Keratinocyte (primary cell): ENCODE measurements around the gene TTI1. TPM values are rescaled to one million over a fixed set of nuclear protein-coding genes. Genes with fewer than 3 reads are reported as not detected.

ENCODE experiments used
- DNase-seq: peaks from one replicate; pipeline ENCODE4 v3.0.0-alpha.2; 2011; ENCODE audit warnings: low read depth, missing footprints, low spot score
- FAIRE-seq: peaks from 2 replicates; lab custom pipeline; 2011; peaks lifted over from hg19 to GRCh38; lab: Jason Lieb, UNC
- H2AFZ ChIP-seq: 2 replicates; pipeline ENCODE4 v1.6.0; 2012; ENCODE audit warnings: low read length, control low read depth, inconsistent platforms; ENCODE audit not compliant: control insufficient read depth
- H3K27ac ChIP-seq: 2 replicates; pipeline ENCODE4 v1.5.1; 2011; ENCODE audit warnings: low read length; ENCODE audit not compliant: control insufficient read depth, insufficient read depth
- H3K27me3 ChIP-seq: 3 replicates; pipeline ENCODE4 v1.6.0; 2011; ENCODE audit warnings: low read length; ENCODE audit not compliant: control insufficient read depth, insufficient read depth; ENCODE audit errors: extremely low read depth
- H3K36me3 ChIP-seq, 2 experiments: 2 replicates in 1 of 2; 3 replicates in 1 of 2; pipeline ENCODE4 v1.5.1; 2011; ENCODE audit warnings: low read length in 2 of 2, mild to moderate bottlenecking in 1 of 2; ENCODE audit not compliant: control insufficient read depth in 2 of 2, insufficient read depth in 2 of 2; ENCODE audit errors: extremely low read depth in 1 of 2
- H3K4me1 ChIP-seq: 3 replicates; pipeline ENCODE4 v1.5.1; 2011; ENCODE audit warnings: low read length; ENCODE audit not compliant: control insufficient read depth, insufficient read depth; ENCODE audit errors: extremely low read depth
- H3K4me2 ChIP-seq: 3 replicates; pipeline ENCODE4 v1.6.0; 2011; ENCODE audit warnings: low read depth, low read length; ENCODE audit not compliant: control insufficient read depth, insufficient read depth; ENCODE audit errors: extremely low read depth
- H3K4me3 ChIP-seq, 3 experiments: fragments of 200-600 bp in 1 of 3; sonication (generic) in 1 of 3; 2 replicates in 2 of 3; 3 replicates in 1 of 3; pipeline ENCODE4 v1.5.1; 2011 to 2016; ENCODE audit warnings: low read length in 3 of 3, mild to moderate bottlenecking in 3 of 3, control low read depth in 2 of 3, inconsistent platforms in 1 of 3, low read depth in 1 of 3, mixed read lengths in 1 of 3, mixed run types in 1 of 3, moderate library complexity in 1 of 3; ENCODE audit not compliant: control insufficient read depth in 2 of 3, insufficient read depth in 2 of 3; ENCODE audit errors: extremely low read depth in 1 of 3
- H3K79me2 ChIP-seq: 2 replicates; pipeline ENCODE4 v1.6.0; 2012; ENCODE audit warnings: low read length; ENCODE audit not compliant: control insufficient read depth, insufficient read depth
- H3K9ac ChIP-seq: 3 replicates; pipeline ENCODE4 v1.6.0; 2011; ENCODE audit warnings: low read length; ENCODE audit not compliant: control insufficient read depth, insufficient read depth; ENCODE audit errors: extremely low read depth
- H3K9me1 ChIP-seq: 3 replicates; pipeline ENCODE4 v1.6.0; 2011; ENCODE audit warnings: low read length; ENCODE audit not compliant: control insufficient read depth, insufficient read depth; ENCODE audit errors: extremely low read depth
- H3K9me3 ChIP-seq: 2 replicates; pipeline ENCODE4 v1.5.1; 2012; ENCODE audit warnings: low read depth, low read length; ENCODE audit not compliant: control insufficient read depth
- H4K20me1 ChIP-seq: 3 replicates; pipeline ENCODE4 v1.6.0; 2011; ENCODE audit warnings: low read length; ENCODE audit not compliant: control insufficient read depth, insufficient read depth; ENCODE audit errors: extremely low read depth
- EZH2 ChIP-seq: IDR thresholded peaks from one replicate; pipeline ENCODE4 v1.6.1; 2012; ENCODE audit warnings: inconsistent platforms, mild to moderate bottlenecking, low read length, moderate library complexity
- dilution Hi-C: fragments of 300-500 bp; cut with MboI; formaldehyde crosslinking; loops from one replicate; pipeline ENCODE4 v1.7.0; 2020; ENCODE audit warnings: low sequenced_read_pairs; ENCODE audit not compliant: extremely low pct_ligation_motif_present
- polyA plus RNA-seq, 5 experiments: library from polyadenylated mRNA; depleted of rRNA in 3 of 5; stranded (reverse) in 3 of 5; stranded (forward) in 1 of 5; unstranded in 1 of 5; fragments of >200 nt; gene quantifications; 1 replicate in 1 of 5; 2 replicates in 3 of 5; 3 replicates in 1 of 5; pipeline versions ENCODE4 v1.2.1 to v1.2.3, GENCODE V29; 2011 to 2012; ENCODE audit warnings: missing spikeins in 2 of 5, low read depth in 1 of 5, low replicate concordance in 1 of 5
- TF ChIP-seq, protein P1 (sequence below), 3 experiments: IDR thresholded peaks in 1 of 3; conservative IDR thresholded peaks in 1 of 3; optimal IDR thresholded peaks in 1 of 3; 2 replicates in 2 of 3; 3 replicates in 1 of 3; pipeline versions ENCODE3 to v1.5.1; 2011; ENCODE audit warnings: low read length in 3 of 3, mild to moderate bottlenecking in 3 of 3, moderate library complexity in 2 of 3, control low read depth in 1 of 3, inconsistent platforms in 1 of 3; ENCODE audit not compliant: insufficient read depth in 2 of 3; ENCODE audit errors: extremely low read depth in 1 of 3

The TTI1 gene
- polyA plus RNA-seq, 1 donor (not counting 4 experiments of a cell fraction or from before 2014, with no cell fraction given) = 13.5 TPM

DNA sequence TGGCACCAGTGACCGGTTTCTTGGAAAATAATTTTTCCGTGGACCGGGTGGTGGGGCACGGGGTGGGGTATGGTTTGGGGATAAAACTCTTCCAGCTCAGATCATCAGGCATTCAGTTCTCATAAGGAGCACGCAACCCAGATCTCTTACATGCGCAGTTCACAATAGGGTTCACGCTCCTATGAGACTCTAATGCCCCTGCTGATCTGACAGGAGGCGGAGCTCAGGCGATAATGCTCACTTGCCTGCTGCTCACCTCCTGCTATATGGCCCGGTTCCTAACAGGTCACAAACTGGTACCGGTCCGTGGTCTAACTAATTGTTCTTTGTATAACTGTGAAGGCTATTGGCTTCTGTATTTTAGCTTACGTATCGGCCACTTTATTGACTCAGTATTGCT lies 78.6 kb downstream of the TTI1 start:
- Histone ChIP-seq H3K27ac (no peak overlapping the region), H3K4me3 (no peak overlapping the region), H3K9me3 (no peaks in the 10 kb centered on the region), H3K79me2 (no peaks in the 10 kb centered on the region), H3K4me1 (no peaks in the 10 kb centered on the region), H3K9me1 (no peaks in the 10 kb centered on the region), H2AFZ (no peak overlapping the region), H3K4me2 (no peak overlapping the region), H3K36me3 (no peaks in the 10 kb centered on the region), H4K20me1 (no peaks in the 10 kb centered on the region), H3K27me3 (peaks cover 6% of the 10 kb centered on the region), H3K9ac (no peak overlapping the region)
- FAIRE-seq (no peak), DNase-seq (no peak)
- dilution Hi-C loops = no loop called here
- no peak for TF ChIP-seq EZH2
- TF ChIP-seq, protein P1, sequence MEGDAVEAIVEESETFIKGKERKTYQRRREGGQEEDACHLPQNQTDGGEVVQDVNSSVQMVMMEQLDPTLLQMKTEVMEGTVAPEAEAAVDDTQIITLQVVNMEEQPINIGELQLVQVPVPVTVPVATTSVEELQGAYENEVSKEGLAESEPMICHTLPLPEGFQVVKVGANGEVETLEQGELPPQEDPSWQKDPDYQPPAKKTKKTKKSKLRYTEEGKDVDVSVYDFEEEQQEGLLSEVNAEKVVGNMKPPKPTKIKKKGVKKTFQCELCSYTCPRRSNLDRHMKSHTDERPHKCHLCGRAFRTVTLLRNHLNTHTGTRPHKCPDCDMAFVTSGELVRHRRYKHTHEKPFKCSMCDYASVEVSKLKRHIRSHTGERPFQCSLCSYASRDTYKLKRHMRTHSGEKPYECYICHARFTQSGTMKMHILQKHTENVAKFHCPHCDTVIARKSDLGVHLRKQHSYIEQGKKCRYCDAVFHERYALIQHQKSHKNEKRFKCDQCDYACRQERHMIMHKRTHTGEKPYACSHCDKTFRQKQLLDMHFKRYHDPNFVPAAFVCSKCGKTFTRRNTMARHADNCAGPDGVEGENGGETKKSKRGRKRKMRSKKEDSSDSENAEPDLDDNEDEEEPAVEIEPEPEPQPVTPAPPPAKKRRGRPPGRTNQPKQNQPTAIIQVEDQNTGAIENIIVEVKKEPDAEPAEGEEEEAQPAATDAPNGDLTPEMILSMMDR (optimal IDR thresholded peaks at IDR 0.05 in 1 of 3, IDR thresholded peaks at IDR 0.05 in 1 of 3, conservative IDR thresholded peaks at IDR 0.05 in 1 of 3; ENCODE audit: extremely low read depth in 1 of 3, insufficient read depth in 2 of 3, low read length in 3 of 3) = no peak

DNA sequence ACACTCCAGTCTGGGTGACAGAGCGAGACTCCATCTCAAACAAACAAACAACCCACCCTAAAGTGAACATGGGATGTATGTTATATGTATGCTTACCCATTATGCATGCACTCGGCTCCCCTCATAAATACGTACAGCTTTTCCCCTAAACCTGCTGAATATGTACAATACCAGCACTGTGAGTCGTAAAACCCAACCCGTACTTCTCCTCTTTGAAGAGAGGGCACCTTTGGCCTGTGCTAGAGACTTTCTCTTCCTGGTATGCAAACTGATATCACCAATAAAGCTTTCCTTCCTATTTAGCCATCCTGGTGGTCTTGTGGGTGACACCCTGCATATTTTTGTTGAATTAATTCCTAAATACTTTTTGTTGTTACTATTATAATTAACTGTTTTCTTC lies 79.1 kb downstream of the TTI1 start:
- Histone ChIP-seq H3K36me3 (no peaks in the 10 kb centered on the region), H3K4me3 (no peak overlapping the region), H3K9me3 (no peaks in the 10 kb centered on the region), H4K20me1 (no peaks in the 10 kb centered on the region), H3K4me1 (no peaks in the 10 kb centered on the region), H3K9ac (no peak overlapping the region), H3K9me1 (no peaks in the 10 kb centered on the region), H3K4me2 (no peak overlapping the region), H2AFZ (no peak overlapping the region), H3K27me3 (peaks cover 6% of the 10 kb centered on the region), H3K79me2 (no peaks in the 10 kb centered on the region), H3K27ac (no peak overlapping the region)
- DNase-seq (no peak), FAIRE-seq (no peak)
- dilution Hi-C loops = no loop called here
- no peak for TF ChIP-seq EZH2
- TF ChIP-seq, protein P1 (optimal IDR thresholded peaks at IDR 0.05 in 1 of 3, IDR thresholded peaks at IDR 0.05 in 1 of 3, conservative IDR thresholded peaks at IDR 0.05 in 1 of 3; ENCODE audit: extremely low read depth in 1 of 3, insufficient read depth in 2 of 3, low read length in 3 of 3) = no peak
